A549 (cell line): Measurements from ENCODE around the gene MAMLD1.

Experiments
- CTCF ChIP-seq: fragments of >200 bp; sonication (Bioruptor Twin); formaldehyde crosslinking; IDR thresholded peaks from 3 replicates; pipeline ENCODE4 v1.5.1; 2016
- E2F6 ChIP-seq: IDR thresholded peaks from 2 replicates; pipeline ENCODE4 v1.6.1; 2012; ENCODE audit warnings: low read depth, borderline replicate concordance
- ELK1 ChIP-seq: fragments of 150-350 bp; IDR thresholded peaks from 2 replicates; pipeline ENCODE4 v1.6.1; 2014; ENCODE audit warnings: low read depth, mild to moderate bottlenecking, low read length
- GATA3 ChIP-seq: IDR thresholded peaks from 2 replicates; pipeline ENCODE4 v1.6.1; 2012; ENCODE audit warnings: borderline replicate concordance
- HOXA7 ChIP-seq: fragments of 250-450 bp; sonication (Bioruptor Pico); IDR thresholded peaks from 2 replicates; pipeline ENCODE4 v1.5.0; 2020; ENCODE audit warnings: mild to moderate bottlenecking, moderate library complexity
- JUNB ChIP-seq: fragments of >200 bp; sonication (Bioruptor Twin); formaldehyde crosslinking; IDR thresholded peaks from 2 replicates; pipeline ENCODE4 v1.6.1; 2016
- MAX ChIP-seq: IDR thresholded peaks from 2 replicates; pipeline ENCODE4 v1.6.1; 2012
- PBX3 ChIP-seq: IDR thresholded peaks from 2 replicates; pipeline ENCODE4 v1.6.1; 2012
- PHF8 ChIP-seq: fragments of 200-600 bp; sonication (generic); IDR thresholded peaks from 2 replicates; pipeline ENCODE4 v1.6.1; 2016; ENCODE audit warnings: low read depth, mild to moderate bottlenecking, antibody characterized with exemption, moderate library complexity, borderline replicate concordance
- POLR2A ChIP-seq: IDR thresholded peaks from 2 replicates; pipeline ENCODE4 v1.6.1; 2012; ENCODE audit warnings: mild to moderate bottlenecking, low read length
- POLR2AphosphoS2 ChIP-seq: conservative IDR thresholded peaks from 2 replicates; pipeline ENCODE4 v1.6.1; 2012; ENCODE audit warnings: low read length, improper control_type of control experiment, inconsistent platforms
- RAD21 ChIP-seq, 2 experiments: fragments of >200 bp in 1 of 2; sonication (Bioruptor Twin) in 1 of 2; formaldehyde crosslinking in 1 of 2; IDR thresholded peaks in 1 of 2; conservative IDR thresholded peaks in 1 of 2; 2 replicates in 1 of 2; 3 replicates in 1 of 2; pipeline ENCODE4 v1.6.1; 2012 to 2018; ENCODE audit warnings: inconsistent platforms in 1 of 2
- SMC3 ChIP-seq: fragments of >200 bp; sonication (Bioruptor Twin); formaldehyde crosslinking; IDR thresholded peaks from 3 replicates; pipeline ENCODE4 v1.6.1; 2018; ENCODE audit warnings: inconsistent platforms

- TF ChIP-seq E2F6 (no peak), RAD21 (conservative IDR thresholded peaks at IDR 0.05 in 1 of 2, IDR thresholded peaks at IDR 0.05 in 1 of 2) (no peak), CTCF (no peak), PBX3 (no peak), PHF8 (no peak), MAX (no peak), POLR2A (no peak), GATA3 (no peak), HOXA7 (CRISPR knock-in tag) (no peak), JUNB (no peak), POLR2AphosphoS2 (no peak), ELK1 (no peak), SMC3 (no peak)
These were observed 139.0 kb downstream of the MAMLD1 start for GRCh38 chrX:150502091-150502490.
